IPS-15b (cell line): Measurements from ENCODE around the gene JDP2.

ENCODE experiments used
- H3K27me3 ChIP-seq: one replicate; pipeline ENCODE4 v1.6.1; 2013; ENCODE audit warnings: low read length; ENCODE audit not compliant: control insufficient read depth, insufficient read depth
- H3K36me3 ChIP-seq: one replicate; pipeline ENCODE4 v1.6.1; 2013; ENCODE audit warnings: low read length; ENCODE audit not compliant: control insufficient read depth, insufficient read depth
- H3K4me1 ChIP-seq: one replicate; pipeline ENCODE4 v1.6.1; 2013; ENCODE audit warnings: mild to moderate bottlenecking, low read length; ENCODE audit not compliant: control insufficient read depth, insufficient read depth
- H3K4me3 ChIP-seq: one replicate; pipeline ENCODE4 v1.5.1; 2013; ENCODE audit warnings: low read depth, low read length
- H3K9ac ChIP-seq: one replicate; pipeline ENCODE4 v1.6.1; 2013; ENCODE audit warnings: low read depth, mild to moderate bottlenecking, low read length
- H3K9me3 ChIP-seq: one replicate; pipeline ENCODE4 v1.6.1; 2013; ENCODE audit warnings: mild to moderate bottlenecking, low read length; ENCODE audit not compliant: control insufficient read depth, insufficient read depth

Gene JDP2

DNA sequence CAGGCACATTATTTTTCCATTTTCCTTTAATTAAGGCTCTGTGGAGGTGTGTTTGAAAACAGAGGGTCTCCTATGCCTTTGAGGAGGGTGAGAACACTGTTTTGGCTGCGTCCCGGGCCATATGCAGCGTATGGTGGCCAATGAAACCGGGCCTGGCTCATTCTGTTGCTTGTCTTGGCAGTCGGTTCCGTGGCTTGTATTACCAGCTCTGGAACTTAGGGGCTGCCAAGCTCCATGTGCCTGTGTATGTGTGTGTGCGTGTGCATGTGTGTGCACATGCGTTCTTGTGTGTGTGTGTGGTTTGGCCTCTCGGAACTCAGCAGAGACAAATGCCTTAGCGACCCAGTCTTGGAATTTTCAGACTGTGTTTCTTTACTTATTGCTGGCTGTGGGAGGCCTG is 2.7 kb downstream of the JDP2 start:
- Histone ChIP-seq H3K36me3 (peaks cover 13% of the 10 kb centered on the region), H3K4me1 (peaks cover 19% of the 10 kb centered on the region), H3K9me3 (no peaks in the 10 kb centered on the region), H3K9ac (no peak overlapping the region), H3K27me3 (peaks cover 18% of the 10 kb centered on the region), H3K4me3 (no peak overlapping the region)

DNA sequence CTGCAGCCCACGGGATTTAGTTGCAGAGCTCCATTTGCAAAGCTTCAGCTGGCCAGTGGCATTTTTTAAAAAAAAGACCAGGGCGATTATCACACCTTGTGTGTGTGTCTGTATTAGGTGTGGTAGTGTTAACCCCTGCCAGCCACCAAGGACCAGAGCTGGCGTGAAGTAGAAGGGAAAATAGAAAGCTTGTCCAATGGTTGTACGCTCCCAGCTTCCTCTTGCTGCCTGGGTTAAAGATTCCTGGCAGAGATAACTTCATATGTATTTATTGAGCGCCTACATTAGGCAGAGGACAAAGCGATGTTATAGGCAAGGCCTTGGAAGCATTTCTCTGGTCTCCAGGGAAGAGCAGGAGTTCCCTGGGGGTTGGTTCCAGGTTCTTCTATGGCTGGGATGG is 3.2 kb downstream of the JDP2 start:
- no peak overlapping the region for H3K9ac ChIP-seq

DNA sequence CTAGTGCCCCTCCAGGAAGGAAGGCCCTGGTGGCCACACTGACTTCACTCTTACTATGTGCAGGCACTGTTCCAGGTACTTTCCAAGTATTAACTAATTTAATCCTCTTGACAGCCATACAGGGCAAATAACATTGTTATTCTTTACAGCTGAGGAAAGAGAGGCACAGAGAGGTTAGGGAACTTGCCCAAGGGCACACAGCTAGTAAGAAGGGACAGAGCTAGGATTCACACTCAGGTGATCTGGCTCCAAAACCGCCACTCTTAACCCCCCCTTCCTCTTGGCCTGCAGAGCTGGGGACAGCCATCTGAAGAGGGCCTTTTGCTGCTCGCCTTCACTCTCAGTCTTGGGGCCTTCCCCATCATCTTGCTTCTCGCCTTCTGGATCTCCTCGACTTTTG is 4.0 kb downstream of the JDP2 start:
- H3K27me3 ChIP-seq = peaks cover 5% of the 10 kb centered on the region
- H3K9me3 ChIP-seq = no peaks in the 10 kb centered on the region
- H3K36me3 ChIP-seq = peaks cover 13% of the 10 kb centered on the region
- no peak overlapping the region for H3K9ac ChIP-seq
- no peak overlapping the region for H3K4me3 ChIP-seq
- H3K4me1 ChIP-seq = peaks cover 14% of the 10 kb centered on the region

More for the DNA sequence above, 3.2 kb downstream of the JDP2 start:
- Histone ChIP-seq H3K4me1 (peaks cover 19% of the 10 kb centered on the region), H3K4me3 (no peak overlapping the region), H3K27me3 (peaks cover 13% of the 10 kb centered on the region), H3K36me3 (peaks cover 13% of the 10 kb centered on the region), H3K9me3 (no peaks in the 10 kb centered on the region)

DNA sequence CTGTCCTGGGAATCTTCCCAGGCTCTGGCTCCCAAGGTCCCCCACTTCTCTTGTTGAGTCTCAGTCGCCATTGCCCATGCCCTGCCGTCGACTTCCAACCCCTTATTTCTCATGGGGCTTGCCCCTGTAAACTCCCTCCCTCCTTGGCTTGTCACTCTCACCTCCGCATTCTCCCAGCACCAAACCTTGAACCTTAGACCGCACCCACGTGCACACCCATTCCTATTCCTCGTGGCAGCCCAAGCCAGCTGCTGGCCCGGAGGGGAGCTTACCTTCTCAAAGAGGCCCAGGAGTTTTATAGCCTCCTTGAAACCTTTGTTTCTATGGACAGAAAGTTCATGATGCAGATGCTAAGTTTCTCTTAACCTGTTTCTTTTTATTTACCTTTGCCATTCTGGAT is 4.6 kb downstream of the JDP2 start:
- no peaks in the 10 kb centered on the region for H3K27me3 ChIP-seq
- H3K9ac ChIP-seq = no peak overlapping the region
- H3K36me3 ChIP-seq = peaks cover 13% of the 10 kb centered on the region
- H3K9me3 ChIP-seq = no peaks in the 10 kb centered on the region
- H3K4me1 ChIP-seq = peaks cover 13% of the 10 kb centered on the region
- no peak overlapping the region for H3K4me3 ChIP-seq

DNA sequence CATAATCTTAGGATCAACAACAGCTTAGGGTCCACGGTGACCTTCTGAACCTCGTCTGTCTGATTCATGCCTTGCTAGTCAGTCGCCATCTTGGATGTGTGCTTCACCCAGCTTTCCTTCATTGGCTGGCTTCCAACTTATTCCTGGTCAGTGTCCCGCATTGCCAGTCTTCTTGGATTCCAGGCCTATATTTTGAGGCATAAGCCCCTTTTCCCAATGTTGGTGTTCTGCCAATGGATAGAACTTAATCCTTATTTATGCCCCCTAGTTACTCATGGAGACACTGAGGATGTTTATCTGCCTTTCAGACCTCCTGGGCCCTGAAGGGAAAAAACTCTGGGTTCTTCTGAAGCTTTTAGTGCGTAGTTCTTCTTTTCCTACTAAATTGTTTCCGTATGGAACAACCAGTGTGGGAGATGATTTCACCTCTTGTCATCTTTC is 5.8 kb downstream of the JDP2 start:
- H3K36me3 ChIP-seq = peaks cover 19% of the 10 kb centered on the region

DNA sequence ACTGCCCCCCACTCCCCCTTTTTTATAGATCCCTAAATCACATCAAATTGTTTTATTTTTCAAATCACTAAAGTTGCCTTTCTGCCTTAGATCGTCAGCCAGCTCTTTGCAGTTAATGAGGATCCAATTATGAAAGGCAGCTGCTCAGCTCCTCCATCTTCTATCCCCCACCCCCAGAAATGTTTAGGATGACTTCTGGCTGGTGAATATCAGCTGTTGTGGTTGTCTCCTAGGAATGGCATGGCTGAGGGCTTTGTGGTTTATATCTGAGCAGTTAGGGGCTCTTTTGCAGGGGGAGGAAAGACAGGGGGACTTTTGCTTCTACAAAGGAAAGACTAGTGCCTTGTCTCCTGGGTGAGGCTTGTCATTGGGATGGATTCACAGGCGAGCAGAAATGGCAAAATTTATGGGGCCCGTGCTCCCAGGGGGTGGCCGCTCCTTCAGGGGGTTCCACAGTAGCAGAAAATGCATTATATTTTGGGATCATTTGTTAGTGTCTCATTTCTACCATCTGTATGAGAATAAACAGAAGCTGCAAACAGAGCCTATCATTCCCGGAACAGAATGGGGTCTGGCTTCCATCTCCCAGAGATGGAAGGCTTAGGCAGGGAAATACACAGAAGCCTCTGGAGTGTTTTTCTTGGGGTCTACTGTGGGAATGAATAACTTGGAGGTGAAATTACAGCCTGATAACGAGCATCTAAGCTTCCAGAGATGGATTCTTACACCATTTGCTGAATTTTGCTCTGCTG is 6.5 kb downstream of the JDP2 start:
- peaks cover 19% of the 10 kb centered on the region for H3K36me3 ChIP-seq
- H3K4me1 ChIP-seq = peaks cover 11% of the 10 kb centered on the region
- H3K9me3 ChIP-seq = no peaks in the 10 kb centered on the region

More for the DNA sequence above, 5.8 kb downstream of the JDP2 start:
- Histone ChIP-seq H3K9ac (no peak overlapping the region), H3K27me3 (no peaks in the 10 kb centered on the region), H3K4me1 (peaks cover 15% of the 10 kb centered on the region), H3K4me3 (no peak overlapping the region), H3K9me3 (no peaks in the 10 kb centered on the region)

DNA sequence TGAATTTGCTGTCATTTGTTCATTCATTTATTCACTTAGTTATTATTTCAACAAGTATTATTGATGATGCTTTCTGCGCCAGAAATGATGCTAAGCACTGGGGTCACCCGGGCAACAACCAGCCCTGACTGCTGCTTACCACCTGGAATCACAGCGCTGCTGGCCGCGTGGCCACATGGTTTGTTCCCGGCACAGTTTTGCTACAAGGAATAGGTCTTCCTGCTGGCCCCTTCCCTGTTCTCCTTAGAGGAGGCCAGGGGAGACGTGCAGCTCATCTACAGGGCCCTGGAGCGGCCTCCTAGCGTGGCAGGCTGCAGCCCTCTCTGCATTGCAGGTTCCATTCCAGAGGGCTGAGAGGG is 7.0 kb downstream of the JDP2 start:
- no peaks in the 10 kb centered on the region for H3K27me3 ChIP-seq
- no peak overlapping the region for H3K9ac ChIP-seq
- H3K9me3 ChIP-seq = no peaks in the 10 kb centered on the region
- H3K4me1 ChIP-seq = peaks cover 7% of the 10 kb centered on the region
- peaks cover 19% of the 10 kb centered on the region for H3K36me3 ChIP-seq
- no peak overlapping the region for H3K4me3 ChIP-seq

More for the DNA sequence above, 6.5 kb downstream of the JDP2 start:
- H3K27me3 ChIP-seq = no peaks in the 10 kb centered on the region
- H3K9ac ChIP-seq = no peak overlapping the region
- no peak overlapping the region for H3K4me3 ChIP-seq

DNA sequence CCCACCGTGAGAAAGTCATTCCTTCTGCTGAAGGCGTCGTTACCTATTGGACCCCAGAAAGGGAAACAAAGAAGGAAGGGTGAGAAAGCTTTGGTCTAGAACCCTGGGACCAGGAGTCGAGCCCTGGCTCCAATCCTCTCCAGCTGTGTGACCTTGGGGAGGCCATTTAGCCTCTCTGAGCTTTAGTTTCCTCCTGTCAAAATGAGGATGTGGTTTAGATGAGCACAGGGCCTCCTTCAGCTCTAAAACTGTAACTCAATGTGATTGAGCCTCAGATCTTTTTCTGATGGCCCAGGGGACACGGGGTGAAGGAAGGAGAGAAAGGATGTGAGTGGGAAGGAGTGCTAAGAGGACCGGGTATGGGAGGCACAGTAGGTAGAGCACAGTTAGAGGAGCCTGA is 7.7 kb downstream of the JDP2 start:
- no peaks in the 10 kb centered on the region for H3K27me3 ChIP-seq
- peaks cover 2% of the 10 kb centered on the region for H3K4me1 ChIP-seq
- no peak overlapping the region for H3K9ac ChIP-seq
- no peak overlapping the region for H3K4me3 ChIP-seq
- H3K9me3 ChIP-seq = no peaks in the 10 kb centered on the region
- peaks cover 19% of the 10 kb centered on the region for H3K36me3 ChIP-seq

DNA sequence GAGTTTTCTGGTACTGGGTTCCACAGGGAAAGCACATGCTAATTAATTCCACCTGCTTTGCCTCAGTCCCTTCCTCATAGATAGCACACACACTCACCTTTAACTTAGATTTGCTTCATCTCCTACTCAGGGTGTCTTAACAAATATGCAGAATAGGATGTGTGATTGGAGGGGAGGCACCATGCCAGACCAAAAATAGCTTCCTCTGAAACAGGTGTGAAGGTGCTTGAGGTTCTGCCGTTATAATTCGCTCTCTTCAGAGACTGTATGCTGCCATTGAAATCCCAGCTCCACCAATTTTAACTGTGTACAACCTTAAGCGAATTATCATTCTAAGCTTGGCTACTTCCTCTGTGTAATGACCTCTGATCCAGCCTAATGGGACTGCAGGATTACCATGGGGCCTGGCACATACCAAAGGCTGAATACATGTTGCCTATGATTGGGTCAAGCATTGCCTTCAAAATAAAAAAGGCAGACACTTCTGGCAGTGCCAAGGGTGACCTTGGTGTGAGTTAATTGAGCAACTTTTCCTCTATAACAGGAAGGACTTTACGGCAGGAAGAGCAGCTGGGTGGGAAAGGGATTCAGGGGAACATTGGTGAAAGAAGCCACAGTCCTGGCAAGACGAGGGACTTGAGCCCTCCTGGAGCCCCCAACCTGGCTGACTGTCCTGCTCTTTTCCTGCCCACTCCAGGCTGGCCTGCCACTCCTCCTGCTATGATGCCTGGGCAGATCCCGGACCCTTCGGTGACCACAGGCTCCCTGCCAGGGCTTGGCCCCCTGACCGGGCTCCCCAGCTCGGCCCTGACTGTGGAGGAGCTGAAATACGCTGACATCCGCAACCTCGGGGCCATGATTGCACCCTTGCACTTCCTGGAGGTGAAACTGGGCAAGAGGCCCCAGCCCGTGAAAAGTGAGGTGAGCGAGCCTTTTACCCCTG is 9.7 kb downstream of the JDP2 start:
- Histone ChIP-seq H3K9me3 (no peaks in the 10 kb centered on the region), H3K4me1 (peaks cover 4% of the 10 kb centered on the region), H3K9ac (no peak overlapping the region), H3K4me3 (no peak overlapping the region), H3K27me3 (no peaks in the 10 kb centered on the region), H3K36me3 (peaks cover 13% of the 10 kb centered on the region)

DNA sequence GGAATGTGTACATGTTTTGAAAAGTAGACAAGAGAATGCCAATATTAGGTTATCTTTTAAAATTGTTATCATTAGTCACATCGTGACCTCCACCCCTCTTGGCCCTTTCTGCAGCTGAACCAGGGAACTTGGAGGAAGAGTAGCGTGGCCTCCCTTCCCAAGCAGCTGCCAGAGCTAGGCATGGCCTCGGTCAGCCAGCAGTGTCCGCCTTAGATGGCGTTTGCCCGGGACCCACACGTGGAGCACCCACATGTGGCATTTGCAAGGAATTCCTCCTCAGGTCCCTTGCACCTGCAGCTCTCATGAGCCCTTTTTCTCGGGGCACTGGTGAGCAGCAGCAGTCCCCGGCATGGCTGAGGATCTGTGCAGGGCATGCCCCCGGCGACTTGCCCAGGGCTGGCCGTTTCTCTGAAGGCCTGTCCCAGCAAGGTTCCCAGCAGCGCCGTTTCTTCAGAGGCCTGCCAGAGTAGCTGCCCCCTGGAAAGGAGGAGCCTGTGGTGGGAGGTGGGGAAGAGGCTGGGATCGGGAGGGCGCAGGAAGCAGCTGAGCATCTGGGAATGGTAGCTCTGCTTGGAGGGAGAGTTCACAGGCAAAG is 10.8 kb downstream of the JDP2 start:
- H3K36me3 ChIP-seq = peaks cover 13% of the 10 kb centered on the region
- no peaks in the 10 kb centered on the region for H3K9me3 ChIP-seq
- H3K4me3 ChIP-seq = no peak overlapping the region
- peaks cover 8% of the 10 kb centered on the region for H3K4me1 ChIP-seq
- H3K27me3 ChIP-seq = no peaks in the 10 kb centered on the region
- no peak overlapping the region for H3K9ac ChIP-seq

DNA sequence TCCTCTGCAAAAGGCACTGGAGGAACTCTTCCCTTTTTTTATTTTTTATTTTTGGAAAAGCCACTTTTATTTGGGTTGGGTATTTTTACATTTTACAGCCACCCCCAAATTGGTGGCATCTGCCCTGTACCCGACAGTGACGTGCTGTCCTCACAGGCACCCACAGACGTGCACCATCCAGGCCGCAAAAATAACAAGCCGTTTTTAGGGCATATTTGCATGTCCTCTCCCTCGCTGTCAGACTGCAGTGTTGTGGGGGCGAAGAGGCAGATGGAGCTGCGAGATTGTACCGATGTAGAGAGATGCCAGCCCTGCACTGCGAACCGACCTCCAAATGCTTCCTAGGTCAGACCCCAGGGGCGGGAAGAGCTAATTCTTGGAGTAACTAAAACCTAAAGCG is 12.2 kb downstream of the JDP2 start:
- Histone ChIP-seq H3K9me3 (no peaks in the 10 kb centered on the region), H3K9ac (no peak overlapping the region), H3K27me3 (no peaks in the 10 kb centered on the region), H3K4me1 (peaks cover 8% of the 10 kb centered on the region), H3K4me3 (no peak overlapping the region), H3K36me3 (peaks cover 12% of the 10 kb centered on the region)
